ENCODE data around the gene NBPF1.
"Not testable (repeated sequence)": the region's sequence is repeated elsewhere in the genome, so short reads cannot be mapped to it uniquely, and the experiment has no call there.

The NBPF1 gene

DNA sequence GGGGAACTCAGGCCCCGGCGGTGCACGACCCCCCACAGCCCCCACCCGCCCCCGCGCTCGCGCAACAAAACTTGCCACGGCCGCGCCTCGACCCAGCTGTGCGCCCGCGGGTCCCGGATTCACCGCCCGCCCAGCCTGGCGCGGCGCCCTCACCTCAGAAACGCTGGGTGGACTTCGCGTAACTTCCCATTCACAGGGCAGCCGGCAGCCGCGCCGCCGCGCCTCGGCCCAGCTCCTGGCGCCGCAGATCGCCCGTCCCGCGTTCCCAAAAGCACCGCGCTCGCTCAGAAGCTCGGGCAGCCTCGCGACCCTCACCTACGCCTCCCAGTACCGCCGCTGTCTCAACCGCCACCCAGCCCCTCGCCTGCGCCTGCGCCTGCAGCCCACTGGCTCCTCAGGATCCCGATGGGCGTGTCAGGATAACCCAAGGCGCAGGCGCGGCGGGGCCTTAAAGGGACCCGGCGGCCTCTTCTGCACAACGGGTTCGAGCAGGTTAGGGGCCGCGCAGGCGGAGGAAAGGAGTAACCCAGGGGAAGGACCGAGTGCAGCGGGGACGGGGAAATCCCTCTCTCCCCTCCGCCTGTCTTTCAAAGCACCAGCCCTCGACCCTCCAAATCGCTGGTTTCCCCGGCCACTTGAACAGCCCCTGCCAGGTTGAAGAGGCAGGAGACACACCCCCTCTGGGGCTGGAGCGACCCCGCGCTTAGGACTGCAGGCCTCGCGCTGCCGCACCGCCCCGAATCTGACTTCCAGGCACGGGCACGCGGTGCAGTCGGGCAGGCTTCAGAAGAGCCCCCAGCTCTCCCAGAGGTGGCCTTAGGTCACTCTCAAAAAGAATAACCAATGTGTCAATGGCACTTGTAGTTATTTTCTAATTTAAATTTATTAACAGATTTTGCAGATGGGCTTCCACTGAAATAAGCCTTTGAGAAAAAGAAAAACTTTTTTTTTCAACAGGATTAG is at the start of gene NBPF1:
Gene NBPF1 (minus strand): TSS at position 380 of the 963 bp plus-strand sequence.
- DNase-seq, result peak; percentile 99

- not testable (repeated sequence) for DNase-seq
These were observed 44.9 kb upstream of the NBPF1 start for GRCh38 chr1:16658234-16658633.

- DNase-seq, result not testable (repeated sequence)
These were observed 43.8 kb upstream of the NBPF1 start for GRCh38 chr1:16656981-16657683.

GRCh38 chr1:16656574-16656973 is 43.2 kb upstream of the NBPF1 start:
- DNase-seq, result not testable (repeated sequence)

DNA sequence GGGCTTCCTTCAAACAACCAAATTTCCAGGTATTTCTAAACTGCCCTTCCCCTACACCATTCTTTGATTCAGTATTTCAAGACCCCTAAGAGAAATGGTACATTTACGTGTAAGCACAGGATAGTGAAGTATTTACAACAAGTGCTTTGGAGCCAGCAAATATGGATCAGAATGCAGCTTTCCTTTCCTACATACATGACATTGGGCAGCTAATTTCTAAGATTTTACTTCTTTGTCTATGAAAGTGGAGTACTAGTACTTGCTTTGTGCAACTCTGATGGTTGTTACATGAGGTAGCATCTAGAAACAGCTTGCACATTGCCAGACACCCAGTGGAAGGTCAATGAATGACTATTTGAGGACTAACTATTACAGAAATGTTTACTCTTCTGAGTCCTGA is 38.2 kb upstream of the NBPF1 start:
- not testable (repeated sequence) for DNase-seq

GRCh38 chr1:16649960-16650359 is 36.6 kb upstream of the NBPF1 start:
- not testable (repeated sequence) for DNase-seq

DNA sequence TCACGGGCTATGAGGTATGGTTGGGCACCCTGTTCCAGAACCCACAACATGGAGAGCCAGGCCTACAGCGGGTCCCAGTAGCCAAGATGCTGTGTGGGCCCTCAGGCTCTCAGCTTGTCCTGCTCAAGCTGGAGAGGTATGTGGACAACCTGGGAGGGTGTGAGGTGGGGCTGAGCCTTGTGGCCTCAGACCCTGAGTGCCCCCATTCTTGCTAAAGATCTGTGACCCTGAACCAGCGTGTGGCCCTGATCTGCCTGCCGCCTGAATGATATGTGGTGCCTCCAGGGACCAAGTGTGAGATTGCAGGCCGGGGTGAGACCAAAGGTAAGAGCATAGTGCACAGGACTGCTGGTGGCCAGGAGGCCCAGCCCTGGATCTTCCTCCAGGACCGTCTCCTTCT is 36.0 kb upstream of the NBPF1 start:
- DNase-seq, result not testable (repeated sequence)

GRCh38 chr1:16648756-16649155 is 35.4 kb upstream of the NBPF1 start:
- DNase-seq, result not testable (repeated sequence)

DNA sequence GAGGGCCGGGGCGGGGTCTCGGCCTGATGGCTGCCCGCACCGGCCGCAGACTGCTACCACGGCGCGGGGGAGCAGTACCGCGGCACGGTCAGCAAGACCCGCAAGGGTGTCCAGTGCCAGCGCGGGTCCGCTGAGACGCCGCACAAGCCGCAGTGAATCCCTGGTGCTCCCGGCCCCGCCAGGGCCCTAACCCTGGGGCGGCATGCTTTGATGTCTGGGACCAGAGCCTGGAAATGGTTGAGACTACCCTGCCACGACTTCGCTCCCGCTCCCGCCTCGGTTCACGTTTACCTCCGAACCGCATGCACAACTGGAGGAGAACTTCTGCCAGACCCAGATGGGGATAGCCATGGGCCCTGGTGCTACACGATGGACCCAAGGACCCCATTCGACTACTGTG is 34.9 kb upstream of the NBPF1 start:
- DNase-seq, result peak; percentile 0

DNA sequence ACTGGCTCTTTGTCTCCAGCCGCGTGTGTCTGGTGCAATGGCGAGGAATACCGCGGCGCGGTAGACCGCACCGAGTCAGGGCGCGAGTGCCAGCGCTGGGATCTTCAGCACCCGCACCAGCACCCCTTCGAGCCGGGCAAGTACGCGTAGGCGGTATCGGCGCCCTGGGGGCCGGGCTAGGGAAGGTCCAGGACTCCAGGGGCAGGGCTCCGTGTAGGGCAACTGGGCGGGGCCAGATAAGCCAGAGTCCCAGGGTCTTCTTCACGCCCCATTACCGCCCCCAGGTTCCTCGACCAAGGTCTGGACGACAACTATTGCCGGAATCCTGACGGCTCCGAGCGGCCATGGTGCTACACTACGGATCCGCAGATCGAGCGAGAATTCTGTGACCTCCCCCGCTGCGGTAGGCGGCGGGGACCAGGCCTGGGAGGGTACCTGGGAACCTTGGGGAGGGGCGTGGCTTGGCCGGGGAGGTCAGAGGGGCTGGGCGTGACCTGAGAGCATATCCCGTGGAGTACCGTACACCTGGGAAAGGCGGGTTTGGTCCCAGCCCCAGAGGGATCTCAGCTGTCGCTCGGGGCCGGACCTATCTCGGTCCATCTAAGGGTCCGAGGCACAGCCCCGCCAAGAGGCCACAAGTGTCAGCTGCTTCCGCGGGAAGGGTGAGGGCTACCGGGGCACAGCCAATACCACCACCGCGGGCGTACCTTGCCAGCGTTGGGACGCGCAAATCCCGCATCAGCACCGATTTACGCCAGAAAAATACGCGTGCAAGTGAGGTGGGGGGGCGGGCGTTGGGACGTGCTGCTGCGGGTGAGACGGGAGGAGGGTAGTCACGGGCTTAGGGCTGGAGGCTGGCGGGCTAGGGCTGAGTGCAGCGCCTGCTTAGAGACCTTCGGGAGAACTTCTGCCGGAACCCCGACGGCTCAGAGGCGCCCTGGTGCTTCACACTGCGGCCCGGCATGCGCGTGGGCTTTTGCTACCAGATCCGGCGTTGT is 34.1 kb upstream of the NBPF1 start:
- peak; percentile 43 for DNase-seq

DNA sequence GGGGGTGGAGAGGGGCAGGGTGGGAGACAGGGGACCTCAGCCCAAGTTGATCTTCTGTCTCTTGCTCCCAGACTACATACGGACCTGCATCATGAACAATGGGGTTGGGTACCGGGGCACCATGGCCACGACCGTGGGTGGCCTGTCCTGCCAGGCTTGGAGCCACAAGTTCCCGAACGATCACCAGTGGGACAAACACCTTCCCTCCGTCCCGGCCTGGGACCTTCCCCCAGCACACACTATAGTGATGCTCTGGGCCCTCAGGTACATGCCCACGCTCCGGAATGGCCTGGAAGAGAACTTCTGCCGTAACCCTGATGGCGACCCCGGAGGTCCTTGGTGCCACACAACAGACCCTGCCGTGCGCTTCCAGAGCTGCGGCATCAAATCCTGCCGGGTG is 33.4 kb upstream of the NBPF1 start:
- not testable (repeated sequence) for DNase-seq

GRCh38 chr1:16646061-16646664 is 32.8 kb upstream of the NBPF1 start:
- peak; percentile 10 for DNase-seq

GRCh38 chr1:16645271-16646060 is 32.1 kb upstream of the NBPF1 start:
- DNase-seq, result peak; percentile 16

GRCh38 chr1:16644482-16645270 is 31.3 kb upstream of the NBPF1 start:
- peak; percentile 100 for DNase-seq

DNA sequence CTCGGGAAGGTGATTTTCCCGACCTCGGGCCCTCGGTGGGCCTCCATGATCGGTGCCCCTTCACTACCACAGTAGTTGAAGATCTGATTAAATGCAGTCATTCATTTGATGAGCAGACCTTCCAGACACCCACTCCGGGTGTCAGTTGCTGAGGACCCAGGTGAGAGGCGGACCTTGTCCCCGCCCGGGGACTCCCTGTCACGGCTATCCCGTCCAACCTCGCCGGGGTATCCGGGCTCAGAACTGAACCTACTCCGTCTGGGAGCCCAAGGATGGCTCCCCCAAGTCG is 30.8 kb upstream of the NBPF1 start:
- DNase-seq, result no peak

DNA sequence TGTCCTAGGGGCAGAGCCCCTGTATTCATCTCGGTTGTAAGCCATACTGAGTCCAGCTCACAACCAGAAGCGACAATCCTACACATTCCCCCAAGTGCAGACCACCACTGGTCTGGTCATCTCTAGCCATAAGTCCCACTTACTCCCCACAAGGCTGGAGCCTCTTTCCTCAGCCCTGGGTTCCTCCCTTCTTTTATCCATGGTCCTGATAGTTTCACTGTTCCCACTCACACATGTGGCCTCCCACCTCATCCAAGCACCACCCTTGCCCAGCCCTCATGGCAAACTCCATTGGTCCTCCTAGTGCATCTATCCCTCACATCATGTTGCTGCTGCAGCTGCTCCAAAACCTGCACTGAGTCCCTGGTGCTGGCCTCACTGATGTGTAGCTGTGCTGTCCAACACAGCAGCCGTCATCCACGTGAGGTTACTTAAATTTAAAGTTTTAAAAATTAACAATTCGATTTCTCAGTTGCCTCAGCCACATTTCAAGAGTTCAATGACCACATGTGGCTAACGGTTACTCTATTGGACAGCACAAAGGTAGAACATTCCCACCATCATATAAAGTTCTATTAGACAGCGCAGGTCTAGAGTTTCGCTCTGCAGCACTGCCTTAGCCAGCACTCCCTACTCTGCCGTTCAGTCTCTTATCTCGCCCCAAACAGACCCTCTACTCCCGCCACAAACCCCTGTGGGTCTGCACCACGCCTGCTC is 30.3 kb upstream of the NBPF1 start:
- DNase-seq, result peak; percentile 3

GRCh38 chr1:16643001-16643411 is 29.6 kb upstream of the NBPF1 start:
- peak; percentile 2 for DNase-seq

DNA sequence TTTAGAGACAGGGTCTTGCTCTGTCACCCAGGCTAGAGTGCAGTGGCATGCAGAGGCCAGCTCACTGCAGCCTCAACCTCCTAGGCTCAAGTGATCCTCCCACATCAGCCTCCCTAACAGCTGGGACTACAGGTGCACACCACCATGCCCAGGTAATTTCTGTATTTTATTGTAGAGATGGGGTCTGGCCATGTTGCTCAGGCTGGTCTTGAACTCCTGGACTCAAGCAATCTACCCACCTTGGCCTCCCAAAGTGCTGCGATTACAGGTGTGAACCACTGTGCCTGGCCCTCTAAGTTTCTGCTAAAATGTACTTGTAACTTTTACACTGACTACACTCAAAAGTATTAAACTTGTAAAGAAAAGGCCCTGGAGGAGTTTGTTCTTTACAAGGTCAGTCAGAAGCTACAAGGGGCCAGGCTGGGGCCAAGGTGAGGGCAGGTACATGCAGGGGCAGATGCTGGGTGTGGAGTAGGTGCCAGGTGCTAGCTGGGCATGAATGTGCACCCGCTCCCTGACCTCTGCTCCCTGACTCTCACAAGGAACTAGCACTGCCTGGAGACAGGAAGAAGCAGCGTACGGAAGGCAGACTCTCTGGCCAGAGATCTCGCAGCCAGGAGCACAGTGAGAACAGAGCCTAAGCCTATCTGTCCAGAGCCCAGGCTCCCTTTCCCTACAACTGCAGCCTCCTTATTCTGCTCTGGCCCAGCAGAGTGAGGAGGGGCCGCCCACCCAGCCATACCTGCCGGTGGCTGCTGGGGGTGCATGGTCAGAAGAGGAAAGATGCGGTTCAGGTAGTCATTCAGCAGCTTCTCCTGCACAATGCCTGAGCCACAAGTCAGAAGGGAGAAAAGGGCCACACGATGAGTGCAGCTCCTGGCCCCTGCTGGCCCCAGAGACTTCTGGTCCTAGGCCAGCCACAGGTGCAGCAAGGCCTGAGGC is 28.9 kb upstream of the NBPF1 start:
- peak; percentile 2 for DNase-seq
